ENCODE data around the gene FAM174C.

The FAM174C gene

DNA sequence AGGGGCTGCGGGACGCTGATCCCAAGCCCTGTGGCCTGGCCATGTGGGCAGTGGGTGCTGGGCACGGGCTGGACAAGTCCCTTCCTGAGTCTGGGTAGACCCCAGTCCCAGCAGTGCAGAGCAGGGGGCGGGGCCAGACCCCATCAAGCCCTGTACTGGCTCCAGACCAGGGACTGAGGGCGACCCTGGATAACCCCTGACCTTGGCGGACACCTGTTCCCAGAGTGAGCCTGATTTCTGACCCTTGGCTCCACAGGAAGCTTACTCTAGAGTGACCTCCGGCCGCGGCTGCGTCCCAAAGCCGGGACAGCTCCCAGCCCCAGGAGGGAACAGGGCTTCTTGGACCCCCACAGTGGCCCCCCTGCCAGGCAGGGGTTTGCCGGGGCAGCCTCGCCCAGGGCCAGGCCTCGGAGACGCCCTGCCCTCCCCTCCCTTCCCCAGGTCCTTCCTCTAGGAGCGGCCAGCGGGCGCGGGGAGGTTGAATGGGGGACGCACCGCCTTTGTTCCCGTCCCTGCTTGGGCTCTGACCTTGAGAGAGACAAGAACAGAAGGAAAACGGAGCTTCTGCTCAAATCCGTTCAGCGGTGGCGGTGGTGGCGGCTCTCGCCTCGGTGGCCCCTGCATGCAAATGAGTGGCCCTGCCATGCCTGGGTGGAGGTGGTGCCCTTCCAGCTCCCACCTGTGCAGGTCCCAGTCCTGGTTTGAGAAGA, 8.0 kb downstream of the FAM174C start:
- DNase-seq: no peak

DNA sequence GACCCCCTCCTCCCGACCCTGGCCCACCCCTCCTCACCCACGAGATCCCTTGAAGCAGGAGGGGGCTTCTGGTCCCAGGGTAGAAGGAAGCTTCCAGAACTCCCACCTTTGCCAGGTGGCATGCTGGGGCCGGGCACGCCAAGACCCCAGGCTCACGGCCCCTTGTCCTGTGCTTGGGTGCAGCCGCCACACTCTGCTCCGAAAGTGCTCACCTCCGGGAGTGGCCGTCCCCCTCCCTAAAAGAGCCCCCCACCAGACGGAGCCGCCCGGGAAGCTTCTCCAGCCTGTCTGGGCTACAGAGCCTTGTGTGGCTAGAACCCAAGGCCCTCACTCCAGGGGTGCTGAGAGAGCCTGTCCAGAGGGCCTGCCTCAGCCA, 8.6 kb downstream of the FAM174C start:
- DNase-seq: no peak

DNA sequence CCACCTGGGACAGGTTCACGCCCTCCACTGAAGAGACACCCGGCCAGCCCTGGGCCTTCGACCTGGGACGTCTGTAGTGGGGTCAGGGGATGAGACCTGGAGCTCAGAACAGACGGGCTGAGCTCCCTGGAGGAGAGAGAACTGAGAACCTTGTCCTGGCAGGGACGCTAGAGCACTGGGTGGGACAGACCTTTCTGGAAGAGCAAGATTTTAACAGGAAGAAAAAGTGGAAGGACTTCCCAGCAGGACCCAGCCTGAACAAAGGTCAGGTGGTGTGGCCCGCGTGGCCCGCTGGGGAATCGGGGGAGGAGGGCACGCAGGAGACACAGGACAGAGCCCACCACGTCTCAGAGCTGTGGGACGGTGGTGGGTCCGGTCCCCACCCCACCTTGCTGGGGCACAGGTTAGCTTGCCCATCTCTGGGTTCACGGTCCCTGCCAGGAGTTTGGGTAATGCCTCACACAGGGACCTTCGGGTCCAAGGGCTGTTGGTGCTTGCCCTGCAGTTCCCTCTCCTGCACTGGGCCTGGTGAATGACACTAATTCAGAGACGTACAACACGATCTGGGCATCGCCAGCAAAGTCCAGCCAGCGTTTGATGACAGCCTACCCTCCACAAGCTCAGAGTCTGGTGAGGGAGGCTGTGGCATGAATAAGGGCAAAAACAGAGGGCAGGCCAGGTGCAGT, 9.1 kb downstream of the FAM174C start:
- DNase-seq: no peak

DNA sequence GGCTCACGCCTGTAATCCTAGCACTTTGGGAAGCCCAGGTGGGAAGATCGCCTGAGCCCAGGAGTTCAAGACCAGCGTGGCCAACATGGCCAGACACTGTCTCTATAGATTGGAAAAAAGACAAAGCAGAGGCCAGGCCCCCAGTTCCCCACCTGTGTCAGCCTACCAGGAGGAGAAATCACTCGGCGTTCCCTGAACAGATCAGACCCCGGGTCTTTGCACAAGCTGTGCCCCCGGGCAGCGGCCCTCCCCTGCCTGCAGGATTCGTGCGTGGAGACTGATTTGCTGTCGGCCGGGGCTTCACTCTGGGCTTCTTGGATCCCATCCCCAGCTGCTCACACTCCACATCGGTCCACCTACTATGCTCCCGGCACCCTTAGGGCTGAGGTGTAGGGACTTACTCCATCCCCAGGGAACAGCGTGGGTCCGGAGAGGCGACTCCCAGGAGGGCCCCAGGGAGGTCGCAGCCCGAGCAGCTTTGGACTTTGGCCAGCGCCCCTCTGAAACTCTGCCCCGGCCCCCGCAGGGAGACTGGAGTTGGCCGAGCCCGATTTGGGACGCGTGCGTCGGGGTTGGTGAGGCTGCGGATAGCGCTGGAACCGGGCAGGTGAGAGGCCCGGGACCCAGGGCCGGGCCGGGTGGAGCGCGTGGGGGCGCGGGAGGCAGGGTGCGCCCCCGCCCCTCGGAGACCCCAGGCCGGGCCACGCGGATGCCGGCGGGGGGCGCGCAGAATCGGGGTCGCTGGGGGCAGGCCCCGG, 9.8 kb downstream of the FAM174C start:
- no peak for DNase-seq

DNA sequence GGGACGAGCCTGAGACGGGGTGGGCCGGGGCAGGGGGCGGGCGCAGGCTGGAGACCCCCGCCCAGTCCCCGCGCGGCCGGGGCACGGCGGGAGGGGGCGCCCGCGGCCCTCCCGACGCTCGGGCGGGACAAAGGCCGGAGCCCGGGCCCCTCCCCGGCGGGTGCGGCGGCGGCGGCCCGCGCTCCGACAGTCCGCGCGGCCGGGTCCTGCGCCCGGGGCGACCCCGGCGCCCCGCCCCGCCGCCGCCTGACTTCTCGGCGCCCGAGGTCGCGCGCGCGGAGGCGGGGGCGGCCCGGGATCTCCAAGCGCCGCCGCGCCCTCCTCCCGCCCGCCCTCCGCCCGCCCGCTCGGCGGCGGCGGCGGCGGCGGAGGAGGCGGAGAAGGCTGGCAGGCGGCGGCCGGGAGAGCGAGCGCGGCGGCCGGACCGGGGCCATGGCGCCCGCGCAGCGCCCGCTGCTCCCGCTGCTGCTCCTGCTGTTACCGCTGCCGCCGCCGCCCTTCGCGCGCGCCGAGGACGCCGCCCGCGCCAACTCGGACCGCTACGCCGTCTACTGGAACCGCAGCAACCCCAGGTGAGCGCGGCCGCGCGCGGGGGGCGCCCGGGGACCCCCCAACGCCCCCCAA, 10.5 kb downstream of the FAM174C start, which contains the start of gene EFNA2:
EFNA2 (plus strand) TSS at position 137 of the 624 bp plus-strand sequence; CDS start at position 433, 296 bp downstream.
- DNase-seq: no peak

DNA sequence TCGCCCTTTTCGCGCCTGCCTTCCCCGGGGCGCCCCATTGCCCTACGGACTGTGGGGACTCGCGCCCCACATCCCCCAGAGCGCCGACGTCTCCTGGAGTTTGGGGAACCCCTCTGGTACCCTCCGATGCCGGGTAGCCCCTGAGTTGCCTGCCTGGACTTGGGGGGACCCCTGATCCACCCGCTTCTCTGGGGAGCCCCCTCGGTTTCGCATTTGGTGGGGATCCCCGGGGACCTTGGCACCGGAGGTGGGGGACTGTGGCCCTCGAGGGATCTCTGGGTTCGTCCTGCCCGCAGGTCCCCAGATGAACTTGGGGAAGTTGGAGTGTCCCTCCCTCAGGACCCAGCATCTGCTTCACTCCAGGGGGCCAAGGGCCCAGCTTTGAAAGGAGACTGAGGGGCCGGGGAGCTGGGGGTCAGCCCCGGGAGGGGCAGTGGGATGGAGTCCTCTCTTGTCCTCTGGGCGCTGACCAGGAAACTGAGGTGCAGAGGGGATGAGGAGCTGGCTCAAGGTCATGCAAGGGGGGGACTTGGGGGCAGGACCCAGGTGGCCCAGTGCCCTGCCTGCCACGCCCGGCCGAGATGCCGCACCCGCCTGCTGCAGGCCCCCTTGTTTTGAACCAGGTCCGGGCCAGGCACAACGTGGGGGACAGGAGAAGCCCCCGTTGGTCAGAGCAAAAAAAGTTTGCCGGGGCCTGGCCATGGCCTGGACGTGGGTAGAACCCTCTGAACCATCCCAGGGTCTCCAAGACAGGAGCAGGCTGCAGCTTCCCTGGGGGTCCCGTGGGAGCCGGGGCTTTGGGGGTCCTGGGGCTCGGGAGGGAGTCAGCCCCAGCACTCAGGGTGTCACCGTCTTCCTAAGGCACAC, 11.4 kb downstream of the FAM174C start:
- DNase-seq: no peak

DNA sequence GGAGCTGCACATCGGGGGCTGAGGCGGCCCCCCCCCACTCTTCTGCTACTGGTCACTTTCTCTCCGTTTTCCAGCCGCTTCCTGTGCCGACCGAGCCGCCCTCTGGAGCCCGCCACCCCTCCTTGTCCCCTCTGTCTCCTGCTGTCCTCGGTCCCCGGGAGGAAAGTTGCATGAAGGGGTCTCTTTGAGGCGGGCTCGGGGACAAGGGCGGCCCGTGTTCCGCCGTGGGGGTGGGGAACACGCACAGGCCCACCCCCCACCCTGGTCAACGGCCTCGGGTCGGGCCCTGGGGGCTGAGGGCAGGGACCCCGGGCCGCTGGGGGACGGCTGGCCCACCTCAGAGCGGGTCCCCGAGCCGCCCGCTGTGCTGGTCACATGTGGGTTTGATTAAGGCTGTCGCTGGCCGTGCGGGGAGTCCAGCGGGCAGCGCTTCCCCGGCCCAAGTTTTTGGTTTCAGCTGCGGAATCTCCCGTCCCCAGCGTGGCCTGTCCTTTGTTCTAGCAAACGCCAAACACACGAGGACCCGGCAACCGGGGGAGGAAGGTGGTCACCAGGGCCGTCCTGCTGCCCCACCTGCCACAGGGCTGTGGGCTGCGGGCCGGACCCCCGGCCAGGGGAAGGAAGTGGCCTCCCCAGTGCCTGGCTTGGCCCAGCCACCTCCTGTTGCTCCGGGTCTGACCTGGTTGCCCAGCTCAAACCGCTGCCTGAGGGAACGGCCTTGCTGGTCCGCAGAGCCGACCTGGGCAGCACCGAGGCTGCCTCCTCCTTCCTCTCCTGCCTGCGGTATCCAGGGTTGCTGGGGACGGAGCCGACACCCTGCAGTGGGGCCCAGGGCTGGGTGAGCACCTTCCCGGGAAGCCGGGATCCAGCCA, 12.3 kb downstream of the FAM174C start:
- no peak for DNase-seq

DNA sequence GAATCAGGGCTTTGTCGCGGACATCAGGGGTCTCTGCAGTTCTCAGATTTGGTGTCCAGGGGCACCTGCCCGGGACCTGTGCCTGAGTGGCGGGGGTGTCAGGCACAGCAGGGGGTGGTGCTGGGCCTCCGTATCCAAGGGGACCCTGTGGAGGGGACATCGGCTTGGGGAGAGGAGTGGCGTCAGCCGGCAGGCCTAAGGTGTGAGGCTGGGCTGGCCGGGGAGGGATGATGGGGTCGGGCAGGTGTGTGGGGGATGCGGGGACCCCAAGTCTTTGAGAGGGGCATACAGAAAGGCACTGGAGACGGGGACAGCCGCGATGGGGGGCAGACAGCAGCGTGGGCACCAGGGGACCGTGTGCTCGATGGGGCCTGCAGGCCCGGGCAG, 12.9 kb downstream of the FAM174C start:
- DNase-seq: no peak

DNA sequence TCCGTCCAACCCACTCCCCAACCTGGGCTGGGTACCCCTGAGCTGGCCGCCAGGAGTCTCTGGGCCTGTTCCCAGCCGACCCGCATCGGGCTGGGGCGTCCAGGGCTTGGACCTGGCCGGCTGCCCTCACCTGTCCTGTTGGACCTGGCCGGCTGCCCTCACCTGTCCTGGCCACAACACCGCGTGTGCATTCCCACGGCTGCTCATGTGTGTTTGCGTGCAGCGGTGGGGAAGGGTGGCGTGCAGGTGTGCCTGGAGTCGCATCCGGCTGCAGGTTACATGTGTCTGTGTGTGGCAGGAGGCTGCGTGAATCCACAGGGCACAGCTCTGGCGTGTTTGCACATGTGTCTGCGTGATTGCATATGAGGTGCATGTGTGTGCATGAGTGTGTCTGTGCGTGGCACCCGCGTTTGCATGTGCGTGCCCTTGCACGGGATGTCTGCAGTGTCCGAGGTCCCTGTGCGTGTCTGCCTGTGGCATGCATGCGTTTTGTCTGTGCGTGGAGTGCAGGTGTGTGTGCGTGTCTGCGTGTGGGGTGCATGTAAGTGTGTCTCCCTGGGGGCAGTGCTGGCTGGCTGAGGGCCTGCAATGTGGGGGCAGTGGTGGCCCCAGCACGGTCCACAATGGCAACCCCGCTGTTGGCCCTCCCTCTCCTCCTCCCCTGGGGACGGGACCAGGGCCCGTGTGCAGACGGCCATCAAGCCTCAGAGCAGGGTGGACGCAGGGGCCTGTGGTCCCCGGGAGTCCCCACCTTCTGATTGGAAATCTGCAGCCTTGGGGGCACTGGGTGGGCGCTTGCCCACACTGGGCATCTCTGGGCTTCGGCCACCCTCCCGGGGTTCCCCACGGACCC, 13.7 kb downstream of the FAM174C start:
- no peak for DNase-seq

DNA sequence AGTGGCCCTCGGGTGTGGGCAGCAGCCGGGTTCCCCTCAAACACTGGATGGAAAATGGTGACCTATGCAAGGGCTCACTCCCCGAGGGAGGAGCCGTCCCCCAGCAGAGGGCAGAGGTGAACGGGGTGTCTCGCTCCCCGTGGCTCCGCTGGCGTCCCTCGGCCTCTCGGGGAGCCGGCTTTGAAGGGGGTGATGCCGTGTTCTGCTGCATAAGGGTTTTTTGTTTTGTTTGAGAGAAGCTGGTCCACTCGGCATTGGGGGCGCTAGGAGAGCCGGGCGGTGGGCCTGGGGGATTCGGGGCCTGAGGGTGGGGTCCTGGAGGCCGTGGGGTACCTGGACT, 14.3 kb downstream of the FAM174C start:
- DNase-seq: no peak

DNA sequence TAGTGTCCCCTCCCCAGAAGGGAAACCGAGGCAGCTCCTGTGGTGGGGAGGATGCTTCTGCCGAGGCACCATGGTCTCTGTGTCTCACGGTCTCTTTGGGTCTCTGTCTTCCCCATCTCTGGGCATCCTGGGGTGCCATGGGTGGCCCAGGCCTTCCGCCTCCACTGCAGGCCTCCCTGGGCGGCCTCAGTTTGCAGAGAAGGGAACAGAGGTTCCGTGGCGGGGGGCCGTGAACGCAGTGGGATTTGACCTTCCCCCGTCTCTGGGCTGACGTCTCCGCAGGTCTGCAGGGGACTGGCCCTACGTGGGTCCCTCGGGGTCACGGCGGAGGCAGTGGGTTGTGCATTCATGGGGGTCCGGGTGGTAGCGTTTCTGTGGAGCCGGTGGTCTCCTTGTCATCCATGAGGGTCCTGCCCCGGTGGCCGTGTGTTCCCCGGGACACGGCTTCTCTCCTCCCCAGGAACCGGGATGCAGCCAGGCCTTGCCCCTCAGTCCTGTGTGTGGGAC, 14.9 kb downstream of the FAM174C start:
- no peak for DNase-seq

DNA sequence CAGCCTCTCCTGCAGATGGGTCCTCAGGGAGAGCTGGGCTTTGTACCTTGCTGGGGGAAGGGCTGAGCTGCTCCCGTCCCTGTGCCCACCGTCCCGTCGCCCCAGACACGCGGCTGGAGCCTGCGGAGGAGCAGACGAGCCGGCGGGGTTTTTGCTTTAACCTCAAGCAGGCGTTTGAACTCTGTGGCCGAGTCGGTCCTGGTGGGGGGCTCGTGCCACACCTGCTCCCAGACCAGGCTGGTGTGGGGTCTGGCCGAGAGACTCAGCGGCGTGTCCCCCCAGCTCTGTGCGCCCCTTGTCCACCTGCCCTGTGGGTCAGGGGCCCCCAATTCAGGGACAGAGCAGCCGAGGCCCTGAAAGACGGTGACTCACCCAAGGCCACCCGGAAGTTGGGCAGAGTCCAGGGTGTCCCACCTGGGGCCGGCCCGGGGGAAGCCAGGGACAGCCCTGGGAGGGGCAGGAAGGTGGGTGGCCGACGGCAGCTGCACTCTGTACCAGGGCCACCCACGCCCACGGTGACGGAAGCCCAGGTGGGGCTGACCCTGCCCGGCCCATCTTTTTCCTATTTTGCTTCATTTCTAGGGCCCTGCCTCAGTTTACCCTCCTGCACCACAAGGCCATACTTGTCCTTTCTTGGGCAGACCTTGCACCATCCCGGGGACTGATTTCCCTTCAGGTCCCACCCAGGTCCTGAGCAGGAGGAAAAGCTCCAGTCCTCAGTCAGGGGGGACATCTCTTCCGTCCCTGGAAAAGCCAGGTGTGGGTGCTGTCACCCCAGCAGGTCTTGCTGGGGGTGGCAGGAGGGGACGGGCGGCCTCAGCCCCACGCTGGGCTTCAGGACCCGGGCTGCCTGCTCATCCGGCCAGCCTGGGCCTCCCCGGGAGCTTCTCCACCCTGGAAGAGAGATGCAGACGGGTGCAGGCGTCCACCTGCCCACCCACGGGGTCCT, 15.6 kb downstream of the FAM174C start:
- DNase-seq: no peak

DNA sequence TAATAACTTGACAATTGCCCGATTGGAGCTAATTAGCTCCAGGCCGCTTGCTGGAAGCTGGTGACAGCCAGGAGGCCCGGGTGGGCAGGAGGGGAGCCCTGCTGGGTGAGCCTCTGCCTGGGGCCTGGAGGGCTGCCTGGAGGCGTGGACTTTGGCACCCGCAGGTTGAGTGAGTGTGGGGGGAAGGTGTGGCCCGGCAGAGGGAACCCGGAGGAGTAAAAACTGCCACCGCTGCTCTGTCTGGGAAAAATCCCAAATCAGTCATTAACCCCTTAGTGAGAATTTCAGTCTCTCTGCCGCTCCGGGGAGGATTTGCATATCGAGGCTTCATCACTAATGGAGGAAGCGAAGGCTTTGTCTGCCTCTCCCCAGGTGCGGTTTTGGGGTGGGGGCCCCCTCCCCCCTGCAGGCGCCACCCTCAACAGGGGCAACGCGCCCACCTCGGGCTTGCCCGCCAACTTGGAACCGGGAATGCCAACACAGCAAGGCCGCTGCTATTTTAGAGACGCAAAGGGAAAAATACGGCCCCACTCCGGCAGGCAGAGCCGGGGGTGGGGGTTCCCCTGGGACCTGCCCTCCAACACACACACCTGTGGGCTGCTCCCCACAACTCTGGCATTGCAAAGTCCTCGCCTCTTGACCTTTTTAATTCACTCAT, 16.6 kb downstream of the FAM174C start:
- DNase-seq: peak in 17 of 56 donors; percentile 6 to 55 (median 25)

DNA sequence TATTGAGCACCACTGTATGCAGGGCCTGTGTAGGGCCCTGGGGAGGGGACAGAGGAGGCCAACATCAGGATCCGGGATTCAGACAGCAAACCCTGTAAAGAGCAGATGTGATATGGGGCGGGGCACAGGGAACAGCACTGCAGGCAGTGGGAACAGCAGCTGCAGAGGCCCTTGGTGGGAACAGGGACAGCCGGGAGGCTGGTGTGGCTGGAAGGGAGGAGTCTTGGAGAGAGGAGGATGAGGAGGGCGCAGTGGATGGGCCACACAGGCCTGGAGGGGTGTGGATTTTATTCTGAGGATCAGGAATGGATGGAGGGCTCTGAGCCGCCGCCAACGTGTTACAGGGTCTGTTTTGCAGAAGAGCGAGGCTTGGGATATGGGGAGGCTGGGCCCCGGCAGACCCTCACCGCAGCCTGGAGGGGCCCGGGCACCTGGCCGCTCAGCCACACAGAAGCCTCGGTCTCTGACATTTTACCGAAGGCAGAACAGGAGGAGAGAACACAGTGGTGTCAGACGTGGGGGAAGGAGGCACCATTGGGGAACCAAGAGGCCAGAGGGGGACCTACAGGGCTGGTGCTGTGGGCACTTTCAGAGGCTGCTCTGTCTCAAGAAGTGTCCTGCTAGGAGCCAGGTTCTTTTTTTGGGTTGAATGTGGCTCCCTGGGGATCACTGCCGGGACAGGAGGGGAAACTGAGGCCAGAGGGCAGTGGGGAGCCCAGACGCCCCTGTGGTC, 17.3 kb downstream of the FAM174C start:
- no peak for DNase-seq

DNA sequence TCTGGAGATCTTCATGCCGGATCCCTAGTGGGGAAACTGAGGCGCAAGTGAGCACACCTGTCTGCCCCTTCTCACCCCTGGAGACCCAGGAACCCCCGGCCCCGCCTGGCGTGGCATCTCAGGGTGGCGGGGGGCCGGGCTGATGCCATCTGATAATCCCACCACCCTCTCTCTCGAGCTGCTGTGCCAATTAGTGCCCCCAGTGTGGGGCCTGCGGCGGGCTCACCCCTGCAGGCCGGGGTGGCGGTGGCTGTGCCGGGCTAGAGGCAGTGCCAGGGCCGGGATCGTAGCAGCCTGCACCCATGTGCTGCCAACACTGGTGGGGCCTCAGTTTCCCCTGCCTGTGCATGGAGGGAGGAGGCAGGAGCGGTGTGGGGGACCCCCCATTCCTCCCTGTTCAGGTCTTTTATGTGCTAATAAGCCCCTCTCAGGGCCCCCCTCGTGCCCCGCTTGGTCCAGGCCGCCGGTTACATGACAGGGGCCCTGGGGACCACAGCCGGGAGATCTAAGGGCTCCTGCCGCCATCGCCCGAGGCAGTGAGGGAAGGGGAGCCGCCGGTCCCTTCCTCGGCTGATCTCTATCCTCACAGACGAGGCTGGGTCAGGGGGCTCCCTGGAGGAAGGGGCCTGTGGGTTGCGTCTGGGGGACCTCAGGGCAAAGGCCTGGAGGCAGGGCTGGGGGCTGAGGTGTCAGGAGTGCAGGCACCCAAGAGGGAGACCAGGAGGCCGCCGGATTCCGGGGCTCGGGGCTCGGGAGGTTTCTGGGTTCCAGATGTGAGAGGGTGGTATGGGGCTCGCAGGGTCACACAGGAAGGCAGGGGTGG, 18.7 kb downstream of the FAM174C start:
- no peak for DNase-seq

All from amygdala (tissue), 56 donors.